IMR-90 (cell line): Measurements from ENCODE around the gene EBLN2. TPM values are rescaled to one million over a fixed set of nuclear protein-coding genes. Genes with fewer than 3 reads are reported as not detected.

Source experiments
- ATAC-seq: fragments of 200-7000 bp; cut with Tn5 transposase; 2 replicates; pipeline ENCODE4 v1.9.1; 2020; ENCODE audit warnings: low read depth, mild to moderate bottlenecking, moderate library complexity
- BruUV-seq: library from RNA; stranded (reverse); fragments of 400-500 nt; replicated peaks from 2 replicates; lab custom pipeline; 2021; lab: Mats Ljungman, UMichigan
- CTCF ChIA-PET: fragments of 300-600 bp; formaldehyde crosslinking; extraction: SDS; loops from one replicate; lab custom pipeline; 2021; ENCODE audit warnings: antibody characterized with exemption; lab: Yijun Ruan, JAX
- POLR2A ChIA-PET: fragments of 300-600 bp; sonication (Branson Sonifier 250); formaldehyde crosslinking; loops from one replicate; lab custom pipeline; 2022; ENCODE audit warnings: antibody characterized with exemption; ENCODE audit not compliant: unreplicated experiment; lab: Charles Lee
- DNase-seq: peaks from one replicate; pipeline ENCODE4 v3.0.0; 2013
- H2AFZ ChIP-seq: replicated peaks from 2 replicates; pipeline ENCODE3; 2013; ENCODE audit warnings: low read length, mild to moderate bottlenecking; ENCODE audit not compliant: poor library complexity
- H2AK5ac ChIP-seq: 2 replicates; pipeline ENCODE4 v1.6.1; 2013; ENCODE audit warnings: low read depth, low read length, inconsistent platforms
- H2AK9ac ChIP-seq: replicated peaks from 2 replicates; pipeline ENCODE3; 2013; ENCODE audit warnings: mild to moderate bottlenecking, low read depth, low read length, moderate library complexity; ENCODE audit not compliant: poor library complexity
- H2BK120ac ChIP-seq: 2 replicates; pipeline ENCODE4 v1.6.1; 2013; ENCODE audit warnings: low read depth, low read length, inconsistent platforms
- H2BK15ac ChIP-seq: 3 replicates; pipeline ENCODE4 v1.6.1; 2013; ENCODE audit warnings: low read depth, low read length, inconsistent platforms
- H2BK20ac ChIP-seq: 2 replicates; pipeline ENCODE4 v1.6.1; 2013; ENCODE audit warnings: low read depth, mild to moderate bottlenecking, inconsistent platforms, low read length, moderate library complexity
- H2BK5ac ChIP-seq: 2 replicates; pipeline ENCODE4 v1.6.1; 2013; ENCODE audit warnings: mild to moderate bottlenecking, low read depth, low read length, inconsistent platforms; ENCODE audit not compliant: poor library complexity, severe bottlenecking
- H3K14ac ChIP-seq: replicated peaks from 2 replicates; pipeline ENCODE4 v1.6.1; 2013; ENCODE audit warnings: low read depth, low read length, inconsistent platforms
- H3K18ac ChIP-seq: 2 replicates; pipeline ENCODE4 v1.6.1; 2013; ENCODE audit warnings: low read depth, low read length, control low read depth
- H3K23ac ChIP-seq: 2 replicates; pipeline ENCODE4 v1.6.1; 2013; ENCODE audit warnings: low read depth, low read length, inconsistent platforms
- H3K27ac ChIP-seq: 2 replicates; pipeline ENCODE4 v1.5.1; 2013; ENCODE audit warnings: mild to moderate bottlenecking, control low read depth, low read length; ENCODE audit not compliant: insufficient read depth
- H3K27me3 ChIP-seq: 2 replicates; pipeline ENCODE4 v1.6.1; 2013; ENCODE audit warnings: low read length; ENCODE audit not compliant: control insufficient read depth, insufficient read depth
- H3K36me3 ChIP-seq: 2 replicates; pipeline ENCODE4 v1.6.1; 2013; ENCODE audit warnings: low read length, mixed read lengths; ENCODE audit not compliant: control insufficient read depth, insufficient read depth
- H3K4ac ChIP-seq: 2 replicates; pipeline ENCODE4 v1.6.1; 2013; ENCODE audit warnings: low read depth, low read length, inconsistent platforms
- H3K4me1 ChIP-seq: 2 replicates; pipeline ENCODE4 v1.6.1; 2013; ENCODE audit warnings: low read length, mixed read lengths; ENCODE audit not compliant: control insufficient read depth, insufficient read depth
- H3K4me2 ChIP-seq: 2 replicates; pipeline ENCODE4 v1.6.1; 2013; ENCODE audit warnings: low read depth, mild to moderate bottlenecking, control low read depth, low read length, moderate library complexity
- H3K4me3 ChIP-seq: 2 replicates; pipeline ENCODE4 v1.5.1; 2013; ENCODE audit warnings: low read depth, mild to moderate bottlenecking, control low read depth, low read length, moderate library complexity; ENCODE audit not compliant: insufficient read depth
- H3K56ac ChIP-seq: 2 replicates; pipeline ENCODE4 v1.6.1; 2013; ENCODE audit warnings: low read length, inconsistent platforms; ENCODE audit not compliant: insufficient read depth; ENCODE audit errors: extremely low read depth
- H3K79me1 ChIP-seq, 2 experiments: 2 replicates each; pipeline ENCODE4 v1.6.1; 2013; ENCODE audit warnings: low read length in 2 of 2, inconsistent platforms in 1 of 2, low read depth in 1 of 2
- H3K9ac ChIP-seq: 2 replicates; pipeline ENCODE4 v1.6.1; 2013; ENCODE audit warnings: low read depth, low read length, control low read depth
- H3K9me1 ChIP-seq: 2 replicates; pipeline ENCODE4 v1.6.1; 2013; ENCODE audit warnings: low read length, inconsistent platforms; ENCODE audit not compliant: insufficient read depth
- H3K9me3 ChIP-seq: 2 replicates; pipeline ENCODE4 v1.6.1; 2013; ENCODE audit warnings: low read length; ENCODE audit not compliant: control insufficient read depth, insufficient read depth
- H4K20me1 ChIP-seq: 2 replicates; pipeline ENCODE4 v1.6.1; 2013; ENCODE audit warnings: low read length, inconsistent platforms; ENCODE audit not compliant: insufficient read depth
- H4K5ac ChIP-seq: 2 replicates; pipeline ENCODE4 v1.6.1; 2013; ENCODE audit warnings: mild to moderate bottlenecking, low read depth, low read length, control low read depth
- H4K8ac ChIP-seq, 2 experiments: 2 replicates each; pipeline ENCODE4 v1.6.1; 2013; ENCODE audit warnings: low read depth in 2 of 2, low read length in 2 of 2, control low read depth in 1 of 2, inconsistent platforms in 1 of 2
- H4K91ac ChIP-seq: 2 replicates; pipeline ENCODE4 v1.6.1; 2013; ENCODE audit warnings: low read depth, low read length, inconsistent platforms; ENCODE audit not compliant: insufficient read depth
- BHLHE40 ChIP-seq: fragments of 150-350 bp; IDR thresholded peaks from 2 replicates; pipeline ENCODE4 v1.6.1; 2016; ENCODE audit warnings: mild to moderate bottlenecking, low read depth, low read length
- CEBPB ChIP-seq: IDR thresholded peaks from 2 replicates; pipeline ENCODE4 v1.6.1; 2012; ENCODE audit warnings: low read depth, low read length, improper control_type of control experiment
- CHD1 ChIP-seq: IDR thresholded peaks from 2 replicates; pipeline ENCODE4 v1.6.1; 2012; ENCODE audit warnings: low read depth, low read length, improper control_type of control experiment
- ELK1 ChIP-seq: fragments of 150-350 bp; IDR thresholded peaks from 2 replicates; pipeline ENCODE4 v1.6.1; 2016; ENCODE audit warnings: low read depth, mild to moderate bottlenecking, low read length, moderate library complexity, borderline replicate concordance
- FOS ChIP-seq: fragments of 150-350 bp; IDR thresholded peaks from 2 replicates; pipeline ENCODE4 v1.6.1; 2016; ENCODE audit warnings: low read depth, low read length
- MAFK ChIP-seq: IDR thresholded peaks from 2 replicates; pipeline ENCODE4 v1.6.1; 2012; ENCODE audit warnings: low read depth, low read length, improper control_type of control experiment
- MAZ ChIP-seq: IDR thresholded peaks from 2 replicates; pipeline ENCODE4 v1.6.1; 2012; ENCODE audit warnings: low read depth, mild to moderate bottlenecking, low read length, improper control_type of control experiment, moderate library complexity, borderline replicate concordance
- MXI1 ChIP-seq: IDR thresholded peaks from 2 replicates; pipeline ENCODE4 v1.6.1; 2012; ENCODE audit warnings: low read depth, mild to moderate bottlenecking, low read length, moderate library complexity, borderline replicate concordance
- NFE2L2 ChIP-seq: fragments of 150-350 bp; IDR thresholded peaks from 2 replicates; pipeline ENCODE4 v1.6.1; 2016; ENCODE audit warnings: low read depth, mild to moderate bottlenecking, low read length
- POLR2A ChIP-seq: IDR thresholded peaks from 2 replicates; pipeline ENCODE4 v1.6.1; 2012; ENCODE audit warnings: mild to moderate bottlenecking, low read depth, low read length
- RAD21 ChIP-seq: IDR thresholded peaks from 2 replicates; pipeline ENCODE4 v1.6.1; 2012; ENCODE audit warnings: low read length, improper control_type of control experiment
- RCOR1 ChIP-seq: IDR thresholded peaks from 2 replicates; pipeline ENCODE4 v1.6.1; 2012; ENCODE audit warnings: mild to moderate bottlenecking, low read length, improper control_type of control experiment; ENCODE audit not compliant: insufficient replicate concordance
- SMC3 ChIP-seq: fragments of 150-350 bp; IDR thresholded peaks from 2 replicates; pipeline ENCODE4 v1.6.1; 2016; ENCODE audit warnings: low read depth, mild to moderate bottlenecking, antibody characterized with exemption, low read length, moderate library complexity
- USF2 ChIP-seq: fragments of 150-350 bp; IDR thresholded peaks from 2 replicates; pipeline ENCODE4 v1.6.1; 2017; ENCODE audit warnings: mild to moderate bottlenecking, antibody characterized with exemption, low read length, low read depth
- WGBS, 2 experiments: methylation state at CpG; one replicate each; pipeline versions ENCODE4 v1.1.5 to v1.1.7; 2013; ENCODE audit warnings: missing lambda C conversion rate in 2 of 2; ENCODE audit not compliant: insufficient read length in 1 of 2; ENCODE audit errors: extremely low coverage in 2 of 2; 5-methylcytosine and 5-hydroxymethylcytosine counted together
- dilution Hi-C: fragments of 300-500 bp; cut with HindIII; formaldehyde crosslinking; loops from one replicate; pipeline ENCODE4 v1.14.3; 2018; ENCODE audit warnings: low sequenced_read_pairs; ENCODE audit not compliant: unreplicated experiment
- in situ Hi-C: fragments of 300-500 bp; cut with MboI; formaldehyde crosslinking; loops from 3 replicates; pipeline ENCODE4 v1.14.3; 2019; ENCODE audit warnings: low sequenced_read_pairs, inconsistent platforms, mixed read lengths
- intact Hi-C: fragments of 100-400 bp; cut with micrococcal nuclease; formaldehyde crosslinking; loops from 2 replicates; pipeline ENCODE4 v1.10.0; 2022
- polyA plus RNA-seq, 3 experiments: library from polyadenylated mRNA; depleted of rRNA; stranded (reverse); fragments of >200 nt; gene quantifications; 2 replicates each; pipeline ENCODE4 v1.2.3, GENCODE V29; 2012; ENCODE audit warnings: low replicate concordance in 1 of 3
- total RNA-seq: library from RNA; depleted of rRNA; stranded (reverse); fragments of >200 nt; gene quantifications from 2 replicates; pipeline ENCODE4 v1.2.3, GENCODE V29; 2012

Gene EBLN2
- total and polyA plus RNA-seq, 2 of the 4 experiments (the other 2 are of a cell fraction) = 2.5 to 7.7 TPM

GRCh38 chr3:73071952-73072351, 10.5 kb downstream of the EBLN2 start:
- WGBS, 2 experiments = no CpG with 5 or more reads among the region's 1 CpG
- H3K9me3 ChIP-seq = no peaks in the 10 kb centered on the region
- H2AK5ac ChIP-seq = peak overlapping the region; percentile 86; the same call in 1 of the 2 replicates
- H2BK20ac ChIP-seq = peak overlapping the region; percentile 17; the same call in 1 of the 2 replicates
- no peak overlapping the region for H2AFZ ChIP-seq
- H3K4ac ChIP-seq = 0 out of 2 replicates have a peak overlapping the region, but pooled peaks have one; percentile 31
- ATAC-seq = no peak
- in situ Hi-C loops = loop anchor here (5.0 to 10.0 kb wide), 2 partner anchors 225 to 1347 kb away; partner anchors contain the start of genes EIF4E3 and SHQ1
- H3K56ac ChIP-seq = no peak overlapping the region
- peak overlapping the region; percentile 21; the same call in 1 of the 2 replicates for H2BK120ac ChIP-seq
- dilution Hi-C loops = no loop called here
- intact Hi-C loops = loop anchor here (1.0 to 5.0 kb wide), 4 partner anchors 75 to 1360 kb away; partner anchors contain the start of genes PPP4R2 and SHQ1
- DNase-seq = no peak
- no peaks in the 10 kb centered on the region for H3K27me3 ChIP-seq
- peak overlapping the region; percentile 50; the same call in 1 of the 2 replicates for H3K27ac ChIP-seq
- POLR2A ChIA-PET = no interaction called here
- peak overlapping the region; percentile 83 for H2BK5ac ChIP-seq
- H3K4me3 ChIP-seq = no peak overlapping the region
- peak overlapping the region; percentile 8 for H3K23ac ChIP-seq
- peaks cover 3 to 6% of the 10 kb centered on the region in 2 experiments; a peak in 1 of 4 replicates for H3K79me1 ChIP-seq
- peaks cover 8% of the 10 kb centered on the region for H3K9me1 ChIP-seq
- peak overlapping the region; percentile 46; the same call in 1 of the 2 replicates for H3K9ac ChIP-seq
- H2BK15ac ChIP-seq = peak overlapping the region; percentile 20; the same call in 1 of the 3 replicates
- H3K18ac ChIP-seq = peak overlapping the region; percentile 74
- H3K4me1 ChIP-seq = peaks cover 22% of the 10 kb centered on the region
- H2AK9ac ChIP-seq = no peak overlapping the region
- peaks cover 10% of the 10 kb centered on the region for H4K20me1 ChIP-seq
- TF ChIP-seq RAD21 = no peak
- no peak for TF ChIP-seq POLR2A
- TF ChIP-seq ELK1 = no peak
- no peak for TF ChIP-seq MXI1
- no peak for TF ChIP-seq NFE2L2
- no peak for TF ChIP-seq MAZ
- no peak for TF ChIP-seq USF2
- no peak for TF ChIP-seq CHD1
- no peak for TF ChIP-seq RCOR1
- TF ChIP-seq MAFK = no peak
- no peak for TF ChIP-seq CEBPB
- TF ChIP-seq SMC3 = no peak
- TF ChIP-seq BHLHE40 = no peak
- no peak for TF ChIP-seq FOS
- CTCF ChIA-PET = interaction anchor here (1.3 kb wide), 1 partner anchor 13 kb away, joined by 3 read pairs; no protein-coding TSS in a partner anchor
- BruUV-seq = no TSS peak
- H4K91ac ChIP-seq = peak overlapping the region; percentile 57; the same call in 1 of the 2 replicates
- H3K4me2 ChIP-seq = peak overlapping the region; percentile 9; the same call in 1 of the 2 replicates
- H3K14ac ChIP-seq = peak overlapping the region; percentile 38
- peak overlapping the region; percentile 53 for H4K5ac ChIP-seq
- H3K36me3 ChIP-seq = no peaks in the 10 kb centered on the region; the same call in 1 of the 2 replicates
- peak overlapping the region; percentile 11 to 18; a peak in 1 of 4 replicates for H4K8ac ChIP-seq
